Measurements from ENCODE around the gene FNDC8. TPM values are rescaled to one million over a fixed set of nuclear protein-coding genes. Genes with fewer than 3 reads are reported as not detected.

Gene FNDC8
- total RNA-seq, 1 experiment from 2014 or later: not detected

GRCh38 chr17:35130392-35130791 lies 9.0 kb downstream of the FNDC8 start:
- H3K4me3 ChIP-seq (ENCODE audit: low read length): no peak overlapping the region
- TF ChIP-seq CTCF (conservative IDR thresholded peaks at IDR 0.05; ENCODE audit: low read depth, low read length): no peak
- no peak for TF ChIP-seq EZH2 (IDR thresholded peaks at IDR 0.05; ENCODE audit: low read length, unreplicated experiment)
- TF ChIP-seq EZH2phosphoT487 (IDR thresholded peaks at IDR 0.05; ENCODE audit: borderline replicate concordance, low read length): no peak
- intact Hi-C loops (cut with micrococcal nuclease): no loop called here
- DNase-seq: no peak
- ATAC-seq: no peak
- H3K9me2 ChIP-seq (replicated peaks; ENCODE audit: low read length): no peaks in the 10 kb centered on the region
- no peaks in the 10 kb centered on the region for H3K27me3 ChIP-seq (ENCODE audit: low read length)
- H3K9me3 ChIP-seq (ENCODE audit: low read length): no peaks in the 10 kb centered on the region
- no peak overlapping the region for H3K27ac ChIP-seq (ENCODE audit: low read length)
- no peaks in the 10 kb centered on the region for H4K20me1 ChIP-seq (ENCODE audit: low read length)
- H3K4me1 ChIP-seq (ENCODE audit: insufficient read depth, low read length): no peaks in the 10 kb centered on the region
- no peaks in the 10 kb centered on the region for H3F3A ChIP-seq (ENCODE audit: low read length, unreplicated experiment)
- H3K36me3 ChIP-seq (ENCODE audit: low read depth, low read length): peaks cover 14% of the 10 kb centered on the region
- H2AFZ ChIP-seq (ENCODE audit: low read length): no peak overlapping the region
- POLR2A ChIA-PET (ENCODE audit: unreplicated experiment): no interaction called here
- BruUV-seq (replicated peaks): no TSS peak
- no peak overlapping the region for H3K9ac ChIP-seq (ENCODE audit: low read length)
- CTCF ChIA-PET: no interaction called here
- no peak overlapping the region for H3K4me2 ChIP-seq (ENCODE audit: low read length)
- no peaks in the 10 kb centered on the region for H3K79me2 ChIP-seq (ENCODE audit: low read length)

GRCh38 chr17:35132099-35132498 lies 10.7 kb downstream of the FNDC8 start:
- POLR2A ChIA-PET (ENCODE audit: unreplicated experiment): no interaction called here

More at GRCh38 chr17:35132099-35132498, 10.7 kb downstream of the FNDC8 start:
- TF ChIP-seq EZH2 (IDR thresholded peaks at IDR 0.05; ENCODE audit: low read length, unreplicated experiment): no peak
- TF ChIP-seq CTCF (conservative IDR thresholded peaks at IDR 0.05; ENCODE audit: low read depth, low read length): no peak
- TF ChIP-seq EZH2phosphoT487 (IDR thresholded peaks at IDR 0.05; ENCODE audit: borderline replicate concordance, low read length): no peak
- Histone ChIP-seq H2AFZ (ENCODE audit: low read length) (no peak overlapping the region), H3K9me3 (ENCODE audit: low read length) (no peaks in the 10 kb centered on the region), H3K36me3 (ENCODE audit: low read depth, low read length) (peaks cover 20% of the 10 kb centered on the region), H3K4me2 (ENCODE audit: low read length) (no peak overlapping the region), H3K27ac (ENCODE audit: low read length) (no peak overlapping the region), H4K20me1 (ENCODE audit: low read length) (no peaks in the 10 kb centered on the region), H3K79me2 (ENCODE audit: low read length) (no peaks in the 10 kb centered on the region), H3K27me3 (ENCODE audit: low read length) (no peaks in the 10 kb centered on the region), H3K9ac (ENCODE audit: low read length) (no peak overlapping the region), H3F3A (ENCODE audit: low read length, unreplicated experiment) (no peaks in the 10 kb centered on the region), H3K9me2 (replicated peaks; ENCODE audit: low read length) (no peaks in the 10 kb centered on the region), H3K4me1 (ENCODE audit: insufficient read depth, low read length) (no peaks in the 10 kb centered on the region), H3K4me3 (ENCODE audit: low read length) (no peak overlapping the region)
- BruUV-seq (replicated peaks): no TSS peak
- CTCF ChIA-PET: no interaction called here
- intact Hi-C loops (cut with micrococcal nuclease): no loop called here
- ATAC-seq (no peak), DNase-seq (no peak)

Data from PC-3 (cell line).